Activated CD4-positive, alpha-beta T cell treated with anti-CD3 and anti-CD28 coated beads, Interleukin-10, Interleukin-2, amounts not matched to agents 100 ng/mL and 50 ng/mL, durations not matched to agents 16 hours and 8 hours (primary cell): ENCODE data around the gene PCGF2.

ENCODE experiments used
- DNase-seq: peaks from one replicate; pipeline ENCODE4 v3.0.0-alpha.2; 2020

Gene PCGF2

DNA sequence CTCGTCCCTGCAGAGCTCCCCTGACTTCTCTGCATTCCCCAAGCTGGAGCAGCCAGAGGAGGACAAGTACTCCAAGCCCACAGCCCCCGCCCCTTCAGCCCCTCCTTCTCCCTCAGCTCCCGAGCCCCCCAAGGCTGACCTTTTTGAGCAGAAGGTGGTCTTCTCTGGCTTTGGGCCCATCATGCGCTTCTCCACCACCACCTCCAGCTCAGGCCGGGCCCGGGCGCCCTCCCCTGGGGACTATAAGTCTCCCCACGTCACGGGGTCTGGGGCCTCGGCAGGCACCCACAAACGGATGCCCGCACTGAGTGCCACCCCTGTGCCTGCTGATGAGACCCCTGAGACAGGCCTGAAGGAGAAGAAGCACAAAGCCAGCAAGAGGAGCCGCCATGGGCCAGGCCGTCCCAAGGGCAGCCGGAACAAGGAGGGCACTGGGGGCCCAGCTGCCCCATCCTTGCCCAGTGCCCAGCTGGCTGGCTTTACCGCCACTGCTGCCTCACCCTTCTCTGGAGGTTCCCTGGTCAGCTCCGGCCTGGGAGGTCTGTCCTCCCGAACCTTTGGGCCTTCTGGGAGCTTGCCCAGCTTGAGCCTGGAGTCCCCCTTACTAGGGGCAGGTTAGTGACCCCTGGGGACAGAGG is 31.6 kb downstream of the PCGF2 start:
- no peak for DNase-seq

DNA sequence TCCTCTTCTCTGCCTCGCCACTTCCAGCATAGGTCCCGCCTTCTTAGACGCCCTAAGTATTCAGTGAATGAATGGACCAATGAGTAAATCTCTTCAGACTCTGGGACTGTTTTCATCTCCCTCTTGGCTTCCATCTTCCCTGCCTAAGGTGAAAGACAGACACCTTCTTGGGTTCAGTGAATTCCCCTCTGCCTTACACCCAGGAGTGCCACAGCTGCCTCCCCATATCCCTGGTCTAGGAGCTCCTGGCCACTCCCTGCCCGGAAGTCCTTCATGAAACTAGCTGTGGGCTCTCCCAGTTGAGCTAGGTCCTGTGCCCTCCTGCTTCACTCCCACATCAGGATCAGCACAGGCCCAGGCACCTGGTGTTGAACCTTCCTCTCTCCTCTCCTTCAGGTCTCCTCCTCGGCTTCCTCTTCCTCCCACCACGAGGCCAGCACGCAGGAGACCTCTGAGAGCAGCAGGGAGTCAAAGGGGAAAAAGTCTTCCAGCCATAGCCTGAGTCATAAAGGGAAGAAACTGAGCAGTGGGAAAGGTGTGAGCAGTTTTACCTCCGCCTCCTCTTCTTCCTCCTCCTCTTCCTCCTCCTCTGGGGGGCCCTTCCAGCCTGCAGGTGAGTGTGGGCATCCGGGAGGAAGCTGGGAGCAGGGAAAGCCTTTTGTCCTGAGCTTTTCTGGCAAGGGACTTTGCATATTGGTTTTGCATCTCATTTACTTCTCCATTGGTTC is 32.8 kb downstream of the PCGF2 start:
- peak; percentile 40 for DNase-seq

DNA sequence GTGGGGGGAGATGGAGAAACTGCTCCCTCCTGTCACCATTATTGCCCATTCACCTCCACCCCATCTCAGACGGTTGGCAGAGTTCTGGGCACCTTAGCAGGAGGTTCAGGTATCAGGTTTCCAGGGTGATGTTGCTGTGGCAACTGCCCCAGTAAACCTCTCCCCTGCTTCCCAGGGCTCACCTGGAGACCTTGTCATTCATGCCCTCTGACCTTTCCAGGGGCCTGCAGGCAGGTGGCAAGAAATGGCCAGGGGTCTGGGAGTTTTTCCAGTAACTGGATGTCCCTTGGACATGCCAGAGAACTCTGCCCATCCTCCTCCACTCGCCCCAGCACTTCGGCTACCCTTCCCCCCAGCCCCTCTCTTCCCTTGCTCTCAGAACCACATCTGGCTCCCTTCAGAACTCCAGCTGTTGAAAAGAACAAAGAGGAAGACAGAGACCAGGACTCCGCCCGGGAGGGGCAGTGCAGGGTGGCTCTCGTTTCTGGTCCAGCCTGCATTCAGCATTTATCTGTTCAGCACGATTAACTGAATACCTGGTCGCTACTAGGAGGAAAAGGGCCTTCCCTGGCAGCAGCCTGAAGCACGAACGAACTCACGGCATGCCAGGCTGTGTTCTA is 34.6 kb downstream of the PCGF2 start:
- no peak for DNase-seq

DNA sequence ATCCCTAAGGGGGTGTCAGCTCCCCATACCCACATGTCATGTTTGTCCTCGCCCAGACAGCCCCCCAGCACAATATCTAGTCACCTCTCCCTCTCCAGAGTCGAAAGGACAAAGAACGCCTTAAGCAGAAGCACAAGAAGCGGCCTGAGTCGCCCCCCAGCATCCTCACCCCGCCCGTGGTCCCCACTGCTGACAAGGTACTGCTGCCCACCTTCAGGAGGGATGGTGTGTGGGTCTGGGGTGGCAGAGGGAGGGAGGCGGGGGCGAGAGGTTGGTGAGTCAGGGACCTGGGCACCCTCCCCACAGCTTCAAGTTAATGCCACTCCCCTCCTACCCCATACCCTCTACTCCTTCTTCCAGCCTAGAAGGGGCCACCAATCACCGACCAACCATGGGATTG is 35.5 kb downstream of the PCGF2 start:
- no peak for DNase-seq

DNA sequence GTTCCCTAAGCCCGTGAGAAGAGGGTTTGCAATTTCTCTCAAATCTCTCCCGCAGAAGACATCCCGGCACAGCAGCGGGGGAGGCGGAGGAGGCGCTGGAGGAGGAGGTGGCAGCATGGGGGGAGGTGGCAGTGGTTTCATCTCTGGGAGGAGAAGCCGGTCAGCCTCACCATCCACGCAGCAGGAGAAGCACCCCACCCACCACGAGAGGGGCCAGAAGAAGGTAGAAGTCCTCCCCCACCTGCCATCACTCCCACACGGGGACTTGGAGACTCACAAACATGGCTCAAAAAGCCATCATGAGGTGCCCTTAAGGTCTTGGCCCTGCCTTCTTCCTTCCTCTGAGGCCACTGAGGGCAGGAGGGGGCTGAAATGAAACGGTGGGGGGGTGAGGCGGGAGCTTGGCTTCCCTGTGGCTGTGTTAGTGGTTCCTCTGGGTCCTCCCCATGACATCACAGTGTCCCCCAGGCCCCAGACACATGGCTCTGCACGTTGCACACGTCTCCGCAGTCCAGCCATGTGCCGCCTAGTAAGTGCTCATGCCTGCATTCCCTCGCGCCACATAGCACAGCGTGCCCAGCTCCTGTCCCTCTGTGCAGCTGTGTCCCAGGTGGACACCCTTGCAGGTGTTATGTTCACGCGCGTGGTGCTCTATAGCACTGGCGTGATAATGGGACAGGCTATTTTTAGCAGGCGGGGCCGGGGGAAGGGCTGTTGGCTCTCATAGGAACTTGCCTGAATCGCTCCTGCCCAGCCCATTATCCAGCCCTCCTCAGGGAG is 36.2 kb downstream of the PCGF2 start:
- DNase-seq: no peak

DNA sequence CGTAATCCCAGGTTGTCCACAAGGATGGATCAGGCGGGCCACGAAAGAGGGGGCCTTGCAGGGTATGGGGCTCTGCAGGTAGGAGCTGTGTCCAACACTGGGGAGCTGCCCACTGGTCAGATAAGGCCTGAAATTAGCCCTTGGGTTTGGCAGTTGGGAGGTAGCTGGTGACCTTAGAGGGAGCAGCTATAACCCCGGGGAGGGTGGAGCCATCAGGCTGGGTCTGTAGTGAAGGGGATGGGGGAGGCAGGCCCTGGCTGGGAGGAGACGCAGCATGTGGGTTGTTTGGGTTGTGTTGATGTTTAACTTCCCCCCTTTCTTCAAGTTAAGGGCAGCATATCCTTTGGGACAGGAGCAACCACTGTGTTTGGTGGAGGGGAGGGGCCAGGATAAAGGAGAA is 37.2 kb downstream of the PCGF2 start:
- DNase-seq: no peak

DNA sequence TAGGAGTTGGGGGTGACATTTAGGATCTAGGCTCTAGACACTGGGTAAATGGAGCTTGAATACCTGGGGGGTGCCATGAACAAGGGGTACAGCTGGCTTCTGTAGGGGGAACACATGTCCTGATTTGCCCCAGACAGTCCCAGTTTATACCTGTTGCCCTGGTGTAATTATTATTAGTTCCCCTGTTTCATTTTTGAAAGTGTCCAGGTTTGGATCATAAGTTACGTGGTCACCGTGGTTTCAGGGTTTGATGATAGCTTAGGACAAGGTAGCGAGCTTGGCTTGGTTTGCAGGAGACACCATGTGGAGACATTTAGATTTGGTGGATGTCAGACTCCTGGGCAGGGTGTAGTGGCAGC is 37.6 kb downstream of the PCGF2 start:
- no peak for DNase-seq

DNA sequence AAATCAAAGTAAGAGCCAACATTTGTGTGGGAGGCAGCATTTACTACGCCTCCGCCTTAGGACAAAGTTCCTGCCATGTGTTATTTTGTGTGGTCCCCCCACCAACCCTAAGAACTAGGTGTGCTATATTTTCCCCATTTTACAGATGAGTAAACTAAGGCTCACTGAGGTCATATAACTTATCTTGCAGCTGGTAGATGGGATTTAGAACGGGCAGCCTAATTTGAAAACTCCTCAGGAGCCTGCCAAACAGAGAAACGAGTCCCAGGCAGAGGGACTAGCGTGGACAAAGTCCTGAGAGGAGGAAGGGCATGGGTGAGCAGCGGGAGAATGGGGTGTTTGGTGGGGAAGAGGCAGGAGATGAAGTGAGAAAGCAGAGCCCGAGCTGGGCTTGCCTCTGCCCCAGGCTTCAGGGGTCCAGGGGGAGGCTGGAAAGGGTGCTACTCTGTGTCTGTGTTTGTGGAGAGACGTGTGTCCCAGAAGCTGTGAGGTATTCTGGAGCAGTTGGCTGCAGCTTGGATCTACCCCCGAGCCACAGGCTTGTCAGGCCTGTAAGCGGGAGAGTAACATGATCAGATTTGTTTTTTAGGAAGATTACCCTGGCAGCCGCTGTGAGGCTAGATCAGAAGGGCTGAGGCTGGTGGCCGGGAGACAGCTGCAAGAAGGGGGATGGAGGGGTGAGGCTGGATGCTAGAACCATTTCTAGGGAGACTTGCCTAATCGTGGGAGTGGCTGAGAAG is 38.1 kb downstream of the PCGF2 start:
- no peak for DNase-seq

DNA sequence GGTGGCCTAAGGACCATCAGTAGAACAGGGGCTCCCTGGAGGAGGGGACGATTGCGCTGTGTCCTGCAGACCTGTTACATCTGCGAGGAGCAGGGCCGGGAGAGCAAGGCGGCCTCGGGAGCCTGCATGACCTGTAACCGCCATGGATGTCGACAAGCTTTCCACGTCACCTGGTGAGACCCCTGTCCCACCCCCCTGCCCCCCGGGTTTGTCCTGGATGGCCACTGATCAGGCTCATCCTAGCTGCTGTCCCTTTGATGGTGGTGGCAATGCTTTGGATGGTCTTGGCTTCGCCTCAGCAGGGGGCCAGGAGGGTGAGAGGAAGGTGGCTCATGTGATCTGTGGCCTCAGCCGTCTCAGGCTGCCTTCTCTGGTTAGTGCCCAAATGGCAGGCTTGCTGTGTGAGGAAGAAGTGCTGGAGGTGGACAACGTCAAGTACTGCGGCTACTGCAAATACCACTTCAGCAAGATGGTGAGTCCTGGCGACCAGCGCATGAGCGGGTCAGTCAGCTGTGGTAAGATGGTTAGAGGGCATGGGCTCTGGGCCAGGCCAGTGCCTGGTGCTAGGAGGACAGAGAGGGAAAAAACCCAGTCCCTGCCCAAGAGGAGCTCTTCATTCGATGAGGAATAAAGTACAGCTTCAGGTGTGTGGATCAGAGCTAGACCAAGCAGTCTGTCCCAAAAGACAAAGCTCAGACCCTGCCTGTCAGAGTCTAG is 38.9 kb downstream of the PCGF2 start:
- no peak for DNase-seq

DNA sequence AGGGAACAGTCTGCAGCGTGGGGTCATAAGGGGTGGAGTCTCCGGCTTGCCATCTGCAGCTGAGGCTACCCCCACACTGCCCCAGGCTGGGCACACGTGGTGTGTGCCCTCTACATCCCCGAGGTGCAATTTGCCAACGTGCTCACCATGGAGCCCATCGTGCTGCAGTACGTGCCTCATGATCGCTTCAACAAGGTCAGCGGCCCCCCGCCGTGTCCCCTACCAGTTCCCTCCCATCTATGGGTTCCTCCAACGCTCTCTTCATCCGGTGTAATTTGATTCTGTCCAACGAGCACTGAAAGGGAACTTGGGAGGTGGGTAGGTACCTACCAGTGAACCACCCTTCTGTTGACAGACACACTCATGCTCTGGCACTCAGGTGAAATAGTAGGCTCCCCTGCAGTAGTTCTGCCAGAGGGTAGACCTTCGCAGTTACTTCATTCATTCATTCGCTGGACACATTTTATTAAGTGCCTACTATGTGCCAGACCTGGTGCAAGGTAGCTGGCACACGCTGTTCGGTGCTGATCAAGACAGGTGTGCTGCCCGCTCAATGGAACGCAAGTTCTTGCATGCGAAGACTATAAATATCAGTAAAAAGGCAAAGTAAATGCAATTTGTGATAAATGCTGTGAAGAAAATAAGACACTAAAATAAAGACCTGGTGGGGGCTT is 40.3 kb downstream of the PCGF2 start:
- DNase-seq: no peak

DNA sequence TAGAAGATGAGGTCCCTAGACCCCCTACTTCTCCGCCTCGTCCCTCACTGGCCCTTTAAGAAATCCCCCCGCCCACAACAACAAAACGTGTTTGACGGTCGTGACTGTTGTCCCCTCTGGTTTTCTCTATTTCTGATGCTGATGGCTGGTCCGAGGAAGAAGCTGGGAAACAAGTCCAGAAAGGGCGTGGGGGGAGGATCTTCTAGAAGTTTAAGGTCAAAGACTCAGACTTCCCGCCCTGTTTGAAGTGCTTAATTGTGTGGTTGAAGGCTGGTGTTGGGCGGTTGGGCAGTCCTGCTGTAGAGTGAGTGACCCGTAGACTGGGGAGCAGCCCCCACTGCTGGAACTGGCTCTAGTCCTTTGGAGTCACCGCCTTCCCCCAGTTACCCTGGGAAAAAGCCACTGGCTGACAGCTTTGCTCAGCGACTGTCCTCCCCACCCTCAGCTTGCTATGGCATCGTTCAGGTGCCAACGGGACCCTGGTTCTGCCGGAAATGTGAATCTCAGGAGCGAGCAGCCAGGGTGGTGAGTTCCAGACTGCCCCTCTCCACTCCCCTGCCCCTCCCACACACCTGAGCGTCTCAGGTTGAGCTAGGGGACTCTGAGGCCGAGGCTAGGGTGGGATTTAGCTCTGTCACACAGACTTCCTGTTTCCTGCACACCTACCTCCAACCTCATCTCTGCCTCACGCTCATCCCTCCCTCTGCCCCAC is 41.5 kb downstream of the PCGF2 start:
- peak; percentile 41 for DNase-seq

DNA sequence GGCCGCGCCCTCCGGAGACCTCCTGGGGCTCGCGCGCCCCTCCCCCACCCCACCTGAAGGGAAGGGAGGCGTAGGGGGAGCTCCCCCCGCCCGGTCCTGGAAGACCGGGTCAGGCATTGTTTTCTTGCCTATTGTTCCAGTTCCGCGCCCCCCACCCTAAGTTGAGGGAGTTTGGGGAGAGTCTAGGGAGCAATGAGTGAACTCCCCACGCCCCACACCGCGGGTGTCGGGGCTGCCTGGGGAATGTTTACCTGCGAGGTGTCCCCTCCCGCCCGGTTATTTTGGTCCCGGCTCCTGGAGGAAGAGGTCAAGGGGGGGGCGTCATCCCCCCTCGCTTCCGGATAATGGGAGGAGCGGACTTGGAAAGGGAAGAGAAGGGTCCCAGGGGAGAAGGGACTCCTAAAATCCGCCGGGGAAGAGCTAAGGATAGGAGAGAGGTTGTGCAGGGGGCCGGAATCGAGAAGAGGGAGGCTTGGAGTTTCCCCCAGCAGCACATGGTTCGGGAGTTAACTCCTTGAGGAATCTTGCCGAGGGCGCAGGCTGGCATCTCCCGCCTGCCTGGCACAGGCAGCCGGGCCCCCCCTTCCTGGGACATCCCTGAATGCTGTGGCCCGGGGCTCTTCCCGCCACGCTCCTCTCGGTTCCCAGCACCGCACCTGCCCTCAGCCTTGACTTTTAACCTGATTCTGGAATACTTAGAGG is 42.2 kb downstream of the PCGF2 start:
- no peak for DNase-seq

DNA sequence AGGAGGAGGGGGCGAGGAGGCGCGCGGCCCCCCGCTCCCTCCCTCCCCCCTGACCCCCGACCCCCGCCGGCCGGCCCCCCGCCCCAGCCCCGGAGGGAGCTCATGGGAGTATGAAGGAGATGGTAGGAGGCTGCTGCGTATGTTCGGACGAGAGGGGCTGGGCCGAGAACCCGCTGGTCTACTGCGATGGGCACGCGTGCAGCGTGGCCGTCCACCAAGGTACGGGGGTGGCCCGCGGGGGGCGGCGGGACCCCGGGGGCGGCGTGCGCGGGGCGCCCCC is 42.7 kb downstream of the PCGF2 start:
- no peak for DNase-seq

DNA sequence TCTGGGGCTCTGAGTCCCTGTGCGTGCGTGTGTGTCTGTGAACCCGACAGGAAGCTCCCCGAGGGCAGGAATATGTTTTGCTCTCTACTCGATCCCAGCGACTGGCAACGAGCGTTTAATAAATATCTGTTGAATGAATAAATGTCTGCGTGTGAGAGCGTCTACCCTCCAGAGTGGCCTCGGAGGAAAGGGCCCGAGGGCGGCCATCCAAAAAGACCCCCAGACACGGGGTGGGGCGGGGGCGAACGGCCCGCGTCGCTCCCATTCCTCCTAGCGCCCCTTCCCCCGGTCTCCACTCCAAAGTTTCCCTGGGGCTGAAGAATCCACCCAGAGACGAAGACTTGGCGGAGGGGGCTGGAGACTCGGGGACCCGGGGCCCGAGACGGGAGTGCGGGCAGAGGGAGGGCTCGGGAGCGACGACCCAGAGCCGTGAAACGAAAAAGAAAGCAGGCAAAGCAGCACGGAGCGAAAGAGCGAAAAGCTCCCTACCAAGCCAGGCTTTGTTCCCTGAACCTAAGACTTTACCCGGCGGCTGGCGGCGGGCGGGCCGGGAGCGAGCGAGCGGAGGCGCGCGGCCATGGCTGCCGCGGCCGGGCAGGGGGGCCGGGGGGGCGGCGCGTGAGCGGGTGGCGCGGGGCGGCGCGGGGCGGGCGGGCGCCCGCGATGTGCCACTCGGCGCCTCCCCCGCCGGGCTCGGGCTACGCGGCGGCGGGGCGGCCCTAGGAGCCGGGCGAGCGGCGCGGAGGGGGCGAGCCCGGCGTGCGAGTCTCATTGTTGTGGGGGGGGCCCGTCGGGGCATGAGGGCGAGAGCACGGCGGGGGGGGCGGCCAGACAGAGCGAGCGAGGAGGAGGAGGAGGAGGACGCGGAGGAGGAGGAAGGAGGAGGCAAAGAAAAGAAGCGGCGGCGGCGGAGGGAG is 43.3 kb downstream of the PCGF2 start, which contains the start of gene MLLT6:
MLLT6 (plus strand) TSS at position 668 of the 917 bp plus-strand sequence. CDS start 360 bp downstream, outside the sequence.
- DNase-seq: peak; percentile 73

DNA sequence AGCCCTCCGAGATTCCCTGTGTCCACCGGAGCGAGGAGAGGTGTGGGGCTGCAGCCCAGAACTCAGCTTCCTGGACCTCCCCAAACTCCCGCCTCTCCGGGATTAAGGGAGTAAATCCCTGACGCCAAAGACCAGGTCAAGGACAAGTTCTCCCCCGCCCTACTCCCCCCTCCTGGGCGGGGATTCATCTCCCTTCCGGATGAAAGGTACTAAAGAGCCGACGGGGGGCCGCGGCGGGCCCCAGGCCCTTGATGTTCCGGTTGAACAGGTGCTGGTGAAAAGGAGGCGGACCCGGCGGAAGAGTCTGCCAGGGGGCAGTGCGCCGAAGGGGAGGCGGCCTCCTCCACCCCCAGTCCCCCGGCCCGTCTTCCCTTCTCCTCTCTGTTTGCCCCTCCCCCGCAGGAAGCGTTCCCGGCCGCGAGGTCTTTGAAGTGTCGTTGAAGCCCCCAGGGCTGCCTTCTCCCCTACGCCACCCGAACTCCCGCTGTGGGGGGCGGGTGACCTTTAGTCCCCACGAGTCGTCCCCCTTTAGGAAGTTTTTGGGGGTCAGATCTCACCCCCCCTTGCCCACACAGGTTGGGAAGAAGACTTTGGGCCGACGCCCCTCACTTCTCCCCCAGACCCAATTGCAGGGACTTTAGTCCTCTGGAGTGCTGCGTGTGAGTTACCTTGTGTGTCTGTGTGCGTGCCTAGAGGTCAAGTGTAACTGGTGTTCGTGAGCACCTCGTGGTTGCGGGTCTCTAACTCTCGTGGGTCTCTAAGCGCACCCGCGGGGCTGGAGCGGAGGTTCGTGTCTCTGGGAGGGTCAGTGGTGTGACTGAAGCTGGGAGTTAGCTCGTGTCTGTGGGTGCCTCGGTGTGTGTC is 44.2 kb downstream of the PCGF2 start:
- peak; percentile 95 for DNase-seq

DNA sequence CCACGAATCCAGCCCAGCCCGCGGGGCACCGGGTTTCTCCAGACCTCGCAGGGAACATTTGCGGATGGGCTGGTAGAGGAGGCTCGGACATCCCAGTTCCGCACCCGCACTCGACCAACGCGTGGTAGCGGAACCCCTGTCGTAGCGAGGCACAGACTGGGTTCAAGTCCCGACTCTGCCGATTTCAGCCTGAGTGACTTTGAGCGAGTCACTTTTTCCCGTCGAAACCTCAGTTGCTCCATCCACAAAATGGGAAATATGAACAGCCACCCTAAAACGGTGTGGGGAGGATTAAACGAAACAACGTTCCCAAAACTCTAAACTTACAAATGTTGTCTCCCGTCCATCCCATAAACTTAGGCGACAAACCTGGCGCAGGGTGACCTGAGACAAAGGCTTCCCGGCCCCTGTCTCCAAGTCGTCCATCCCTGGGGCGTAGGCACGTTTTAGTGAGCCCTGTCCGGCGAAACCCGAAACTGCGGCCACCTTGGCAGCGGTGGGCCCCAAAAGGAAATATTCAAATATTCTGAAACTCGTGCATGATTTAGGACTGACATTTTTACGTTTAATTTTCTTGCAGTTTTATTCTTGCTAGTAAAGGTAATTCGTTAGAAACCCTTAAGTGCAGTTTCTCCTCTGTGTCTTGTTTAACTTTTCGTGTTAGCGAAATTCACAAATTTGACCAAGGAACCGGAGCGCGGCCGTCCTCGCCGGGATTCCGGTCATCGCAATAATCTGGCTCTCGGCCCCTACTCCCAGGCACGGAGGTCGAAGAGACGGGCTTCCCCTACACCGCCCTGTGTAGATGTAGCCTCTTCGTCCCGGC is 45.0 kb downstream of the PCGF2 start:
- peak; percentile 58 for DNase-seq
